ENCODE measurements around the gene MYL4.
"Not testable (repeated sequence)": the region's sequence is repeated elsewhere in the genome, so short reads cannot be mapped to it uniquely, and the experiment has no call there.

The MYL4 gene

GRCh38 chr17:47193931-47194511, 15.1 kb upstream of the MYL4 start:
- DNase-seq (ENCODE audit: low read depth) = no peak

- no peak for DNase-seq (ENCODE audit: low read depth)
These were observed 11.3 kb upstream of the MYL4 start for GRCh38 chr17:47197821-47198220.

GRCh38 chr17:47199627-47200324, 9.4 kb upstream of the MYL4 start:
- no peak for DNase-seq (ENCODE audit: low read depth)

GRCh38 chr17:47200325-47200664, 8.9 kb upstream of the MYL4 start:
- DNase-seq (ENCODE audit: low read depth) = no peak

GRCh38 chr17:47201166-47201565, 8.0 kb upstream of the MYL4 start:
- DNase-seq (ENCODE audit: low read depth) = no peak

- peak; percentile 27 for DNase-seq (ENCODE audit: low read depth)
These were observed 5.0 kb upstream of the MYL4 start for GRCh38 chr17:47203984-47204721.

GRCh38 chr17:47204722-47205418, 4.3 kb upstream of the MYL4 start:
- no peak for DNase-seq (ENCODE audit: low read depth)

GRCh38 chr17:47205419-47205963, 3.7 kb upstream of the MYL4 start:
- peak; percentile 36 for DNase-seq (ENCODE audit: low read depth)

- DNase-seq (ENCODE audit: low read depth) = no peak
These were observed 1.7 kb upstream of the MYL4 start for GRCh38 chr17:47207143-47208067.

- no peak for DNase-seq (ENCODE audit: low read depth)
These were observed 351 bp downstream of the MYL4 start for GRCh38 chr17:47209499-47209898.

GRCh38 chr17:47210105-47210504, 957 bp downstream of the MYL4 start:
- DNase-seq (ENCODE audit: low read depth) = no peak

GRCh38 chr17:47210779-47211178, 1.6 kb downstream of the MYL4 start:
- DNase-seq (ENCODE audit: low read depth) = no peak

- DNase-seq (ENCODE audit: low read depth) = no peak
These were observed 3.3 kb downstream of the MYL4 start for GRCh38 chr17:47212458-47212857.

- no peak for DNase-seq (ENCODE audit: low read depth)
These were observed 4.4 kb downstream of the MYL4 start for GRCh38 chr17:47213540-47213939.

- no peak for DNase-seq (ENCODE audit: low read depth)
These were observed 5.8 kb downstream of the MYL4 start for GRCh38 chr17:47214931-47215330.

GRCh38 chr17:47216821-47217220, 7.7 kb downstream of the MYL4 start:
- DNase-seq (ENCODE audit: low read depth) = not testable (repeated sequence)

GRCh38 chr17:47217279-47217678, 8.1 kb downstream of the MYL4 start:
- not testable (repeated sequence) for DNase-seq (ENCODE audit: low read depth)

- DNase-seq (ENCODE audit: low read depth) = no peak
These were observed 9.8 kb downstream of the MYL4 start for GRCh38 chr17:47218896-47219430.

- DNase-seq (ENCODE audit: low read depth) = no peak
These were observed 10.7 kb downstream of the MYL4 start for GRCh38 chr17:47219621-47220475.

- no peak for DNase-seq (ENCODE audit: low read depth)
These were observed 11.4 kb downstream of the MYL4 start for GRCh38 chr17:47220531-47220999.
